PC-3 (cell line): ENCODE data around the gene SMIM15. TPM values are rescaled to one million over a fixed set of nuclear protein-coding genes. Genes with fewer than 3 reads are reported as not detected.
A peak's percentile ranks its signal among the peaks of the same experiment; 100 is the strongest.

ENCODE experiments used
- ATAC-seq: fragments of 200-7000 bp; cut with Tn5 transposase; 2 replicates; pipeline ENCODE4 v1.9.1; 2020; ENCODE audit warnings: mild to moderate bottlenecking, moderate library complexity
- BruUV-seq: library from RNA; stranded (reverse); fragments of 400-500 nt; replicated peaks from 2 replicates; lab custom pipeline; 2021; lab: Mats Ljungman, UMichigan
- CTCF ChIA-PET: fragments of 300-600 bp; sonication (Branson Sonifier 250); formaldehyde crosslinking; loops from one replicate; lab custom pipeline; 2022; ENCODE audit warnings: antibody characterized with exemption; lab: Charles Lee
- POLR2A ChIA-PET: fragments of 300-600 bp; sonication (Branson Sonifier 250); formaldehyde crosslinking; loops from one replicate; lab custom pipeline; 2022; ENCODE audit warnings: antibody characterized with exemption; ENCODE audit not compliant: unreplicated experiment; lab: Charles Lee
- DNase-seq: peaks from one replicate; pipeline ENCODE4 v3.0.0-alpha.2; 2015
- H2AFZ ChIP-seq: fragments of 300-600 bp; sonication (generic); 2 replicates; pipeline ENCODE4 v1.6.0; 2016; ENCODE audit warnings: antibody characterized with exemption, low read length
- H3F3A ChIP-seq: fragments of 300-600 bp; sonication (generic); one replicate; pipeline ENCODE4 v1.6.0; 2017; ENCODE audit warnings: antibody characterized with exemption, low read length, control low read depth, mild to moderate bottlenecking; ENCODE audit not compliant: unreplicated experiment
- H3K27ac ChIP-seq: fragments of 300-600 bp; sonication (generic); 2 replicates; pipeline ENCODE4 v1.5.1; 2016; ENCODE audit warnings: mild to moderate bottlenecking, low read length
- H3K27me3 ChIP-seq: fragments of 300-600 bp; sonication (generic); 2 replicates; pipeline ENCODE4 v1.6.1; 2016; ENCODE audit warnings: low read length, mixed read lengths
- H3K36me3 ChIP-seq: fragments of 300-600 bp; sonication (generic); 2 replicates; pipeline ENCODE4 v1.6.1; 2016; ENCODE audit warnings: low read depth, mixed run types, low read length, mixed read lengths
- H3K4me1 ChIP-seq: fragments of 300-600 bp; sonication (generic); 2 replicates; pipeline ENCODE4 v1.5.1; 2016; ENCODE audit warnings: low read length; ENCODE audit not compliant: insufficient read depth
- H3K4me2 ChIP-seq: fragments of 300-600 bp; sonication (generic); 2 replicates; pipeline ENCODE4 v1.6.0; 2016; ENCODE audit warnings: low read length
- H3K4me3 ChIP-seq: fragments of 300-600 bp; sonication (generic); 2 replicates; pipeline ENCODE4 v1.5.1; 2016; ENCODE audit warnings: mild to moderate bottlenecking, low read length, mixed read lengths
- H3K79me2 ChIP-seq: fragments of 300-600 bp; sonication (generic); 2 replicates; pipeline ENCODE4 v1.6.1; 2017; ENCODE audit warnings: low read length, mixed read lengths
- H3K9ac ChIP-seq: fragments of 300-600 bp; sonication (generic); 2 replicates; pipeline ENCODE4 v1.6.0; 2016; ENCODE audit warnings: mild to moderate bottlenecking, low read length
- H3K9me2 ChIP-seq: fragments of 300-600 bp; sonication (generic); replicated peaks from 2 replicates; pipeline ENCODE4 v1.6.1; 2016; ENCODE audit warnings: mixed run types, low read length, mixed read lengths
- H3K9me3 ChIP-seq: fragments of 300-600 bp; sonication (generic); 2 replicates; pipeline ENCODE4 v1.6.1; 2016; ENCODE audit warnings: low read length, mixed read lengths
- H4K20me1 ChIP-seq: fragments of 300-600 bp; sonication (generic); 2 replicates; pipeline ENCODE4 v1.6.1; 2016; ENCODE audit warnings: low read length, mixed read lengths
- CTCF ChIP-seq: fragments of 300-600 bp; sonication (generic); conservative IDR thresholded peaks from 2 replicates; pipeline ENCODE4 v1.5.1; 2017; ENCODE audit warnings: antibody characterized with exemption, low read depth, mild to moderate bottlenecking, low read length
- EZH2 ChIP-seq: fragments of 300-600 bp; sonication (generic); IDR thresholded peaks from one replicate; pipeline ENCODE4 v1.6.1; 2017; ENCODE audit warnings: antibody characterized with exemption, mild to moderate bottlenecking, low read length; ENCODE audit not compliant: unreplicated experiment
- EZH2phosphoT487 ChIP-seq: fragments of 300-600 bp; sonication (generic); IDR thresholded peaks from 2 replicates; pipeline ENCODE4 v1.6.1; 2018; ENCODE audit warnings: mild to moderate bottlenecking, antibody characterized with exemption, low read length, borderline replicate concordance
- intact Hi-C: fragments of 100-400 bp; cut with micrococcal nuclease; formaldehyde crosslinking; loops from 2 replicates; pipeline ENCODE4 v1.9.0; 2023
- total RNA-seq: library from RNA; depleted of rRNA; stranded (reverse); fragments of >200 nt; gene quantifications from 2 replicates; pipeline ENCODE4 v1.2.3, GENCODE V29; 2014

The SMIM15 gene
- total RNA-seq, 1 experiment from 2014 or later = 76.3 TPM

GRCh38 chr5:61182449-61182848, 20.2 kb upstream of the SMIM15 start:
- Histone ChIP-seq H3K4me1 (no peaks in the 10 kb centered on the region; the same call in 1 of the 2 replicates), H3K4me3 (no peak overlapping the region), H3K4me2 (no peak overlapping the region), H3K27me3 (no peaks in the 10 kb centered on the region), H3K36me3 (no peaks in the 10 kb centered on the region), H3K9me2 (no peaks in the 10 kb centered on the region), H3F3A (no peaks in the 10 kb centered on the region), H4K20me1 (no peaks in the 10 kb centered on the region), H3K9me3 (no peaks in the 10 kb centered on the region), H3K9ac (no peak overlapping the region), H3K79me2 (no peaks in the 10 kb centered on the region), H2AFZ (no peak overlapping the region), H3K27ac (no peak overlapping the region)
- BruUV-seq = no TSS peak
- DNase-seq (no peak), ATAC-seq (no peak)
- intact Hi-C loops = no loop called here
- POLR2A ChIA-PET = interaction anchor here (0.5 kb wide), 1 partner anchor 17 kb away, joined by 3 read pairs; no protein-coding TSS in a partner anchor
- no peak for TF ChIP-seq EZH2
- TF ChIP-seq CTCF = no peak
- TF ChIP-seq EZH2phosphoT487 = no peak
- CTCF ChIA-PET = interaction anchor here (0.6 kb wide), 1 partner anchor 223 kb away, joined by 3 read pairs; no protein-coding TSS in a partner anchor

- intact Hi-C loops = no loop called here
- H3K9ac ChIP-seq = no peak overlapping the region
- H3K9me2 ChIP-seq = no peaks in the 10 kb centered on the region
- H3K4me2 ChIP-seq = peak overlapping the region; percentile 86
- H3K79me2 ChIP-seq = no peaks in the 10 kb centered on the region
- H4K20me1 ChIP-seq = no peaks in the 10 kb centered on the region
- no peaks in the 10 kb centered on the region; the same call in 1 of the 2 replicates for H3K4me1 ChIP-seq
- H3K9me3 ChIP-seq = no peaks in the 10 kb centered on the region
- no peaks in the 10 kb centered on the region for H3K27me3 ChIP-seq
- CTCF ChIA-PET = no interaction called here
- no peaks in the 10 kb centered on the region for H3F3A ChIP-seq
- ATAC-seq = 0 out of 2 replicates have a peak, but pooled peaks have one; percentile 33
- POLR2A ChIA-PET = no interaction called here
- no peak overlapping the region for H3K27ac ChIP-seq
- H2AFZ ChIP-seq = peak overlapping the region; percentile 71
- H3K36me3 ChIP-seq = no peaks in the 10 kb centered on the region
- no peak for TF ChIP-seq EZH2
- no peak for TF ChIP-seq EZH2phosphoT487
- TF ChIP-seq CTCF = no peak
- no TSS peak for BruUV-seq
- H3K4me3 ChIP-seq = peak overlapping the region; percentile 61
- DNase-seq = no peak
Observed at GRCh38 chr5:61180886-61181285, 18.6 kb upstream of the SMIM15 start.

GRCh38 chr5:61178702-61179101, 16.4 kb upstream of the SMIM15 start:
- no peaks in the 10 kb centered on the region for H3F3A ChIP-seq
- H3K9me3 ChIP-seq = no peaks in the 10 kb centered on the region
- H3K79me2 ChIP-seq = no peaks in the 10 kb centered on the region
- intact Hi-C loops = no loop called here
- ChIA-PET POLR2A (no interaction called here), CTCF (no interaction called here)
- H3K36me3 ChIP-seq = no peaks in the 10 kb centered on the region
- no peaks in the 10 kb centered on the region for H4K20me1 ChIP-seq
- no peak overlapping the region for H3K9ac ChIP-seq
- BruUV-seq = no TSS peak
- H2AFZ ChIP-seq = no peak overlapping the region
- no peak overlapping the region for H3K27ac ChIP-seq
- H3K4me3 ChIP-seq = no peak overlapping the region
- H3K4me2 ChIP-seq = no peak overlapping the region
- DNase-seq (no peak), ATAC-seq (no peak)
- no peaks in the 10 kb centered on the region for H3K27me3 ChIP-seq
- TF ChIP-seq EZH2phosphoT487 = no peak
- TF ChIP-seq CTCF = no peak
- no peak for TF ChIP-seq EZH2
- H3K4me1 ChIP-seq = no peaks in the 10 kb centered on the region
- no peaks in the 10 kb centered on the region for H3K9me2 ChIP-seq
